ENCODE data around the gene KIRREL3.

DNA sequence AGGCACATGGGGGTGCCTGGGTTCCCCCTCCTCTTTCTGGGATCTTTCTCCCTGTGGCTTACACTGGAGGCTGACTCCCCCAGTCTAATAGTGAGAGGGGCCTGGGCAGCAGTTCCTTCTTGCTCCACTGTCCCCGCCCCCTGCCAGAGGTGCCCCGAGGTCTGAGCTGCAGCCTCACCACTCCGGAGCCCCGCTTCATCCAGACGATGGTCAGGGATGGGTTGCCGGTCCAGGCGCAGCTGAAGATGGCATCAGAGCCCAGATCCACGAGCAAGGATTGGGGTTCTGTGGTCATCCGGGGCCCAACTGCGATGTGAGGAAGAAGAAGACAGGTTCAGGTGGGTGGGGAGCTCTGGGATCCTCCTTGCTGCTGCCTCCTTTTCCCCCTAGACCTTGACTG is 554.0 kb downstream of the KIRREL3 start:
- TF ChIP-seq, protein P1, sequence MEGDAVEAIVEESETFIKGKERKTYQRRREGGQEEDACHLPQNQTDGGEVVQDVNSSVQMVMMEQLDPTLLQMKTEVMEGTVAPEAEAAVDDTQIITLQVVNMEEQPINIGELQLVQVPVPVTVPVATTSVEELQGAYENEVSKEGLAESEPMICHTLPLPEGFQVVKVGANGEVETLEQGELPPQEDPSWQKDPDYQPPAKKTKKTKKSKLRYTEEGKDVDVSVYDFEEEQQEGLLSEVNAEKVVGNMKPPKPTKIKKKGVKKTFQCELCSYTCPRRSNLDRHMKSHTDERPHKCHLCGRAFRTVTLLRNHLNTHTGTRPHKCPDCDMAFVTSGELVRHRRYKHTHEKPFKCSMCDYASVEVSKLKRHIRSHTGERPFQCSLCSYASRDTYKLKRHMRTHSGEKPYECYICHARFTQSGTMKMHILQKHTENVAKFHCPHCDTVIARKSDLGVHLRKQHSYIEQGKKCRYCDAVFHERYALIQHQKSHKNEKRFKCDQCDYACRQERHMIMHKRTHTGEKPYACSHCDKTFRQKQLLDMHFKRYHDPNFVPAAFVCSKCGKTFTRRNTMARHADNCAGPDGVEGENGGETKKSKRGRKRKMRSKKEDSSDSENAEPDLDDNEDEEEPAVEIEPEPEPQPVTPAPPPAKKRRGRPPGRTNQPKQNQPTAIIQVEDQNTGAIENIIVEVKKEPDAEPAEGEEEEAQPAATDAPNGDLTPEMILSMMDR (conservative IDR thresholded peaks at IDR 0.05), result no peak
- TF ChIP-seq EZH2 (IDR thresholded peaks at IDR 0.05; ENCODE audit: low read depth), result no peak
